CD4-positive, CD25-positive, alpha-beta regulatory T cell (primary cell): ENCODE results near the gene SLC5A2. TPM values are rescaled to one million over a fixed set of nuclear protein-coding genes. Genes with fewer than 3 reads are reported as not detected.
"Not testable (repeated sequence)": the region's sequence is repeated elsewhere in the genome, so short reads cannot be mapped to it uniquely, and the experiment has no call there.

Experiments
- ATAC-seq, 2 donors: fragments of 150-1000 bp; cut with Tn5 transposase; one replicate each; pipeline ENCODE4 v1.10.0; 2021; ENCODE audit warnings: low read depth in 2 of 2, moderate number of reproducible peaks in 2 of 2, moderate library complexity in 1 of 2
- DNase-seq, 3 donors: peaks; one replicate each; pipeline versions ENCODE4 v3.0.0 to v3.0.0-alpha.2; 2012 to 2022; ENCODE audit warnings: mixed read lengths in 1 of 3
- H3K27ac ChIP-seq: one replicate; pipeline ENCODE4 v1.7.0; 2013; ENCODE audit warnings: mild to moderate bottlenecking, low read length; ENCODE audit not compliant: insufficient read depth, poor library complexity, severe bottlenecking
- H3K27me3 ChIP-seq: one replicate; pipeline ENCODE4 v1.7.0; 2013; ENCODE audit warnings: low read length; ENCODE audit not compliant: control insufficient read depth, insufficient read depth
- H3K36me3 ChIP-seq: one replicate; pipeline ENCODE4 v1.7.0; 2013; ENCODE audit warnings: mild to moderate bottlenecking, low read length, moderate library complexity; ENCODE audit not compliant: control insufficient read depth, insufficient read depth
- H3K4me1 ChIP-seq: 2 replicates; pipeline ENCODE4 v1.7.0; 2013; ENCODE audit warnings: mild to moderate bottlenecking, low read length; ENCODE audit not compliant: insufficient read depth, control insufficient read depth, poor library complexity, severe bottlenecking
- H3K4me3 ChIP-seq: one replicate; pipeline ENCODE4 v1.7.0; 2013; ENCODE audit warnings: low read depth, mild to moderate bottlenecking, low read length, moderate library complexity
- H3K9me3 ChIP-seq, 2 experiments: 1 replicate in 1 of 2; 2 replicates in 1 of 2; pipeline ENCODE4 v1.7.0; 2013; ENCODE audit warnings: low read length in 2 of 2, mild to moderate bottlenecking in 1 of 2, moderate library complexity in 1 of 2; ENCODE audit not compliant: control insufficient read depth in 2 of 2
- H3K27ac Mint-ChIP-seq, 3 donors: one replicate each; pipeline ENCODE4 v1.8.0; 2020 to 2022; ENCODE audit warnings: mild to moderate bottlenecking in 3 of 3, mixed read lengths in 3 of 3, moderate library complexity in 2 of 3
- H3K27me3 Mint-ChIP-seq: one replicate; pipeline ENCODE4 v1.8.0; 2022; ENCODE audit warnings: mild to moderate bottlenecking, mixed read lengths
- H3K36me3 Mint-ChIP-seq: one replicate; pipeline ENCODE4 v1.8.0; 2020; ENCODE audit warnings: mixed read lengths
- H3K4me1 Mint-ChIP-seq, 4 donors: one replicate each; pipeline ENCODE4 v1.8.0; 2020 to 2022; ENCODE audit warnings: mixed read lengths in 4 of 4, mild to moderate bottlenecking in 1 of 4
- H3K4me3 Mint-ChIP-seq, 4 donors: one replicate each; pipeline ENCODE4 v1.8.0; 2020 to 2022; ENCODE audit warnings: mild to moderate bottlenecking in 4 of 4, mixed read lengths in 4 of 4, moderate library complexity in 3 of 4
- H3K9me3 Mint-ChIP-seq, 7 donors: one replicate each; pipeline ENCODE4 v1.8.0; 2020 to 2022; ENCODE audit warnings: mixed read lengths in 7 of 7, mild to moderate bottlenecking in 3 of 7, moderate library complexity in 2 of 7
- polyA plus RNA-seq, 4 donors: library from polyadenylated mRNA; unstranded; fragments of 300-500 nt; fragmentation: Illumina TruSeq; gene quantifications; one replicate each; pipeline ENCODE4 v1.2.3, GENCODE V29; 2021
- total RNA-seq: library from RNA; stranded (reverse); gene quantifications from one replicate; pipeline ENCODE4 v1.2.3, GENCODE V29; 2022

The SLC5A2 gene
- total and polyA plus RNA-seq, 5 donors from 2014 or later = 0.76 to 3.8 (median 1.4) TPM

GRCh38 chr16:31522071-31522470 lies 39.1 kb downstream of the SLC5A2 start:
- no peak overlapping the region for H3K4me3 Mint-ChIP-seq
- H3K9me3 Mint-ChIP-seq = peaks cover 0 to 2% (median 0%) of the 10 kb centered on the region in 7 donors

GRCh38 chr16:31523768-31524167 lies 40.8 kb downstream of the SLC5A2 start:
- not testable (repeated sequence) for H3K36me3 Mint-ChIP-seq, H3K9me3 ChIP-seq, ATAC-seq, H3K27ac ChIP-seq, H3K4me3 Mint-ChIP-seq, H3K27ac Mint-ChIP-seq, H3K36me3 ChIP-seq, DNase-seq, H3K27me3 ChIP-seq, H3K4me3 ChIP-seq, H3K9me3 Mint-ChIP-seq, H3K4me1 ChIP-seq
- Mint-ChIP-seq H3K4me1 (peaks cover 0 to 15% (median under 1%) of the 10 kb centered on the region in 4 donors), H3K27me3 (peaks cover 14% of the 10 kb centered on the region)

More at GRCh38 chr16:31522071-31522470, 39.1 kb downstream of the SLC5A2 start:
- Histone ChIP-seq H3K27ac (no peak overlapping the region), H3K9me3 (no peaks in the 10 kb centered on the region), H3K4me1 (no peaks in the 10 kb centered on the region), H3K27me3 (no peaks in the 10 kb centered on the region), H3K36me3 (no peaks in the 10 kb centered on the region), H3K4me3 (no peak overlapping the region)
- Mint-ChIP-seq H3K27me3 (peaks cover 6% of the 10 kb centered on the region), H3K36me3 (no peaks in the 10 kb centered on the region), H3K27ac (no peak overlapping the region), H3K4me1 (peaks cover 0 to 4% (median 0%) of the 10 kb centered on the region in 4 donors)
- ATAC-seq = no peak
- DNase-seq = no peak

- H3K27ac Mint-ChIP-seq = no peak overlapping the region
- no peaks in the 10 kb centered on the region for H3K36me3 Mint-ChIP-seq
- Histone ChIP-seq H3K9me3 (no peaks in the 10 kb centered on the region), H3K27me3 (peaks cover 3% of the 10 kb centered on the region), H3K4me3 (no peak overlapping the region), H3K36me3 (no peaks in the 10 kb centered on the region), H3K27ac (no peak overlapping the region), H3K4me1 (peaks cover 5% of the 10 kb centered on the region)
- peaks cover 0 to 22% (median 2%) of the 10 kb centered on the region in 4 donors for H3K4me1 Mint-ChIP-seq
- H3K27me3 Mint-ChIP-seq = peaks cover 20% of the 10 kb centered on the region
- ATAC-seq = no peak
- no peak for DNase-seq
- H3K9me3 Mint-ChIP-seq = peaks cover 0 to 1% (median 0%) of the 10 kb centered on the region in 7 donors
- no peak overlapping the region for H3K4me3 Mint-ChIP-seq
These were observed 42.2 kb downstream of the SLC5A2 start for GRCh38 chr16:31525113-31525512.

- peak within 1 kb of the TSS in 2 of 4 donors; percentile 69 to 75 for H3K4me3 Mint-ChIP-seq
- H3K4me3 ChIP-seq = no peak within 1 kb of the TSS
- peaks cover 15% of the 10 kb centered on the region for H3K27me3 ChIP-seq
- ATAC-seq (no peak), DNase-seq (no peak)
- H3K27ac ChIP-seq = no peak within 1 kb of the TSS
- H3K4me1 ChIP-seq = peaks cover 5% of the 10 kb centered on the region
- H3K4me1 Mint-ChIP-seq = peaks cover 0 to 23% (median 2%) of the 10 kb centered on the region in 4 donors
- peak within 1 kb of the TSS in 2 of 3 donors; percentile 35 to 73 for H3K27ac Mint-ChIP-seq
- peaks cover 0 to 1% (median 0%) of the 10 kb centered on the region in 7 donors for H3K9me3 Mint-ChIP-seq
- no peaks in the 10 kb centered on the region for H3K9me3 ChIP-seq
- no peaks in the 10 kb centered on the region for H3K36me3 Mint-ChIP-seq
- peaks cover 17% of the 10 kb centered on the region for H3K27me3 Mint-ChIP-seq
- no peaks in the 10 kb centered on the region for H3K36me3 ChIP-seq
These were observed 44.9 kb downstream of the SLC5A2 start, which contains the start of gene AHSP for GRCh38 chr16:31527734-31528274. Gene AHSP (plus strand): TSS chr16:31527900. CDS start chr16:31528140, 240 bp downstream.

GRCh38 chr16:31528523-31529107 lies 45.7 kb downstream of the SLC5A2 start:
- peaks cover 0 to 1% (median 0%) of the 10 kb centered on the region in 7 donors for H3K9me3 Mint-ChIP-seq
- H3K4me3 Mint-ChIP-seq = peak overlapping the region in 2 of 4 donors; percentile 69 to 75
- peaks cover 5% of the 10 kb centered on the region for H3K4me1 ChIP-seq
- H3K4me3 ChIP-seq = no peak overlapping the region
- H3K36me3 Mint-ChIP-seq = no peaks in the 10 kb centered on the region
- H3K27me3 ChIP-seq = peaks cover 15% of the 10 kb centered on the region
- H3K27me3 Mint-ChIP-seq = peaks cover 14% of the 10 kb centered on the region
- no peaks in the 10 kb centered on the region for H3K36me3 ChIP-seq
- DNase-seq (no peak), ATAC-seq (no peak)
- H3K9me3 ChIP-seq = no peaks in the 10 kb centered on the region
- peak overlapping the region in 2 of 3 donors; percentile 35 to 73 for H3K27ac Mint-ChIP-seq
- peaks cover 0 to 23% (median 2%) of the 10 kb centered on the region in 4 donors for H3K4me1 Mint-ChIP-seq
- no peak overlapping the region for H3K27ac ChIP-seq

GRCh38 chr16:31529108-31529936 lies 46.4 kb downstream of the SLC5A2 start:
- peak overlapping the region in 2 of 4 donors; percentile 71 to 75 for H3K4me3 Mint-ChIP-seq
- H3K27ac Mint-ChIP-seq = peak overlapping the region in 1 of 3 donors; percentile 35
- no peaks in the 10 kb centered on the region for H3K36me3 ChIP-seq
- peaks cover 0 to 1% (median 0%) of the 10 kb centered on the region in 7 donors for H3K9me3 Mint-ChIP-seq
- DNase-seq = no peak
- no peak overlapping the region for H3K27ac ChIP-seq
- H3K27me3 ChIP-seq = peaks cover 15% of the 10 kb centered on the region
- no peak overlapping the region for H3K4me3 ChIP-seq
- no peaks in the 10 kb centered on the region for H3K36me3 Mint-ChIP-seq
- no peak for ATAC-seq
- no peaks in the 10 kb centered on the region for H3K9me3 ChIP-seq
- peaks cover 0 to 23% (median 2%) of the 10 kb centered on the region in 4 donors for H3K4me1 Mint-ChIP-seq
- H3K27me3 Mint-ChIP-seq = peaks cover 21% of the 10 kb centered on the region
- H3K4me1 ChIP-seq = peaks cover 5% of the 10 kb centered on the region

- H3K36me3 ChIP-seq = no peaks in the 10 kb centered on the region
- H3K27ac ChIP-seq = no peak overlapping the region
- H3K27me3 ChIP-seq = peaks cover 15% of the 10 kb centered on the region
- H3K4me3 ChIP-seq = no peak overlapping the region
- peaks cover 0 to 23% (median 2%) of the 10 kb centered on the region in 4 donors for H3K4me1 Mint-ChIP-seq
- ATAC-seq (no peak), DNase-seq (no peak)
- peaks cover 5% of the 10 kb centered on the region for H3K4me1 ChIP-seq
- peaks cover 0 to 1% (median 0%) of the 10 kb centered on the region in 7 donors for H3K9me3 Mint-ChIP-seq
- H3K36me3 Mint-ChIP-seq = no peaks in the 10 kb centered on the region
- no peaks in the 10 kb centered on the region for H3K9me3 ChIP-seq
- peak overlapping the region in 2 of 4 donors; percentile 55 to 71 for H3K4me3 Mint-ChIP-seq
- peaks cover 24% of the 10 kb centered on the region for H3K27me3 Mint-ChIP-seq
- H3K27ac Mint-ChIP-seq = peak overlapping the region in 1 of 3 donors; percentile 14
These were observed 47.0 kb downstream of the SLC5A2 start for GRCh38 chr16:31529937-31530312.
